Stimulated activated CD4-positive, alpha-beta T cell treated with anti-CD3 and anti-CD28 coated beads, Interleukin-2, amount 100 ng/mL, for 48 hours (primary cell): Measurements from ENCODE around the gene CST3.
"Not testable (repeated sequence)": the region's sequence is repeated elsewhere in the genome, so short reads cannot be mapped to it uniquely, and the experiment has no call there.

ENCODE experiments used
- DNase-seq, 2 donors: peaks; one replicate each; pipeline ENCODE4 v3.0.0-alpha.2; 2020

The CST3 gene

GRCh38 chr20:23627501-23627900 lies 10.3 kb downstream of the CST3 start:
- DNase-seq, result no peak

GRCh38 chr20:23626040-23626620 lies 11.6 kb downstream of the CST3 start:
- DNase-seq, result no peak

- DNase-seq, result no peak
These were observed 12.4 kb downstream of the CST3 start for GRCh38 chr20:23625236-23625964.

GRCh38 chr20:23624324-23624691 lies 13.4 kb downstream of the CST3 start:
- DNase-seq, result no peak

- no peak for DNase-seq
These were observed 14.0 kb downstream of the CST3 start for GRCh38 chr20:23623666-23624323.

- no peak for DNase-seq
These were observed 14.9 kb downstream of the CST3 start for GRCh38 chr20:23622839-23623343.

GRCh38 chr20:23622401-23622800 lies 15.4 kb downstream of the CST3 start:
- DNase-seq, result not testable (repeated sequence)

- not testable (repeated sequence) for DNase-seq
These were observed 16.9 kb downstream of the CST3 start for GRCh38 chr20:23620670-23621386.

GRCh38 chr20:23614163-23614562 lies 23.6 kb downstream of the CST3 start:
- DNase-seq, result no peak

GRCh38 chr20:23613676-23614075 lies 24.1 kb downstream of the CST3 start:
- no peak for DNase-seq

GRCh38 chr20:23612396-23612795 lies 25.4 kb downstream of the CST3 start:
- no peak for DNase-seq

- no peak for DNase-seq
These were observed 28.2 kb downstream of the CST3 start for GRCh38 chr20:23609486-23610109.

GRCh38 chr20:23608251-23608846 lies 29.4 kb downstream of the CST3 start:
- no peak for DNase-seq

- no peak for DNase-seq
These were observed 30.1 kb downstream of the CST3 start for GRCh38 chr20:23607497-23608245.

- DNase-seq, result peak; percentile 66 to 68
These were observed 31.1 kb downstream of the CST3 start for GRCh38 chr20:23606652-23607049.

- no peak for DNase-seq
These were observed 31.7 kb downstream of the CST3 start, which contains the start of gene CST9 for GRCh38 chr20:23605867-23606651. Gene CST9, minus strand, starts transcription at chr20:23605917. Its CDS starts 53 bp downstream, at chr20:23605864.

- no peak for DNase-seq
These were observed 33.4 kb downstream of the CST3 start for GRCh38 chr20:23604306-23604705.

GRCh38 chr20:23603321-23603720 lies 34.4 kb downstream of the CST3 start:
- DNase-seq, result no peak

- no peak for DNase-seq
These were observed 35.1 kb downstream of the CST3 start for GRCh38 chr20:23602699-23603098.

- DNase-seq, result no peak
These were observed 35.5 kb downstream of the CST3 start for GRCh38 chr20:23602241-23602640.

GRCh38 chr20:23601715-23602114 lies 36.0 kb downstream of the CST3 start:
- DNase-seq, result no peak
